ENCODE results near the gene LOXHD1. TPM values are rescaled to one million over a fixed set of nuclear protein-coding genes. Genes with fewer than 3 reads are reported as not detected.

LOXHD1 gene
- total RNA-seq, 2 donors from 2014 or later, result 0.27 to 5.5 TPM

DNA sequence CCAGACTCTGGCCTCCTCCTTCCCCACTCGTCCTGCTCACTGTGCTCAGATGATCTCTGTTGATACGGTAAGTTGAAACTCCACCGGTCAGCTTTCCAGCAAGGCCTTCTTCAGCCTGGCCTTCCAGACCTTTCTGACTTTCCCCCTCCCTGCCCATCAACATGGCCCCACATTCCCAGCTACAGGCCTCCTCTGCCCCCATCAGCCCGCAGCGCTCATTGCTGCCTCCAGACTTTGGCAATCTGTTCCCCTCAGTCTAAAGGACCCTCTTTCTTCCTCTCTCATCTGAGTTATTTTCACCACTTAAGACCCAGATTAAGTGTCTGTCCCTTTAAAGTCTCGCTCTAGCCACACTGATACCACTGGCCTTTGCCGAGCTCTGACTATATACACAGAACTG is 10.6 kb downstream of the LOXHD1 start:
- Histone ChIP-seq H3K27ac (no peak overlapping the region), H3K9me3 (no peaks in the 10 kb centered on the region), H3K4me1 (ENCODE audit: control insufficient read depth in 1 of 2, low read depth in 2 of 2) (no peaks in the 10 kb centered on the region), H3K36me3 (no peaks in the 10 kb centered on the region), H3K27me3 (replicated peaks; ENCODE audit: insufficient read depth) (no peaks in the 10 kb centered on the region), H3K4me3 (no peak overlapping the region)
- DNase-seq (ENCODE audit: low spot score), result no peak
- TF ChIP-seq, protein P1, sequence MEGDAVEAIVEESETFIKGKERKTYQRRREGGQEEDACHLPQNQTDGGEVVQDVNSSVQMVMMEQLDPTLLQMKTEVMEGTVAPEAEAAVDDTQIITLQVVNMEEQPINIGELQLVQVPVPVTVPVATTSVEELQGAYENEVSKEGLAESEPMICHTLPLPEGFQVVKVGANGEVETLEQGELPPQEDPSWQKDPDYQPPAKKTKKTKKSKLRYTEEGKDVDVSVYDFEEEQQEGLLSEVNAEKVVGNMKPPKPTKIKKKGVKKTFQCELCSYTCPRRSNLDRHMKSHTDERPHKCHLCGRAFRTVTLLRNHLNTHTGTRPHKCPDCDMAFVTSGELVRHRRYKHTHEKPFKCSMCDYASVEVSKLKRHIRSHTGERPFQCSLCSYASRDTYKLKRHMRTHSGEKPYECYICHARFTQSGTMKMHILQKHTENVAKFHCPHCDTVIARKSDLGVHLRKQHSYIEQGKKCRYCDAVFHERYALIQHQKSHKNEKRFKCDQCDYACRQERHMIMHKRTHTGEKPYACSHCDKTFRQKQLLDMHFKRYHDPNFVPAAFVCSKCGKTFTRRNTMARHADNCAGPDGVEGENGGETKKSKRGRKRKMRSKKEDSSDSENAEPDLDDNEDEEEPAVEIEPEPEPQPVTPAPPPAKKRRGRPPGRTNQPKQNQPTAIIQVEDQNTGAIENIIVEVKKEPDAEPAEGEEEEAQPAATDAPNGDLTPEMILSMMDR (IDR thresholded peaks at IDR 0.05), result no peak
- ATAC-seq (ENCODE audit: insufficient number of reproducible peaks, low FRiP score, low read depth), result no peak

DNA sequence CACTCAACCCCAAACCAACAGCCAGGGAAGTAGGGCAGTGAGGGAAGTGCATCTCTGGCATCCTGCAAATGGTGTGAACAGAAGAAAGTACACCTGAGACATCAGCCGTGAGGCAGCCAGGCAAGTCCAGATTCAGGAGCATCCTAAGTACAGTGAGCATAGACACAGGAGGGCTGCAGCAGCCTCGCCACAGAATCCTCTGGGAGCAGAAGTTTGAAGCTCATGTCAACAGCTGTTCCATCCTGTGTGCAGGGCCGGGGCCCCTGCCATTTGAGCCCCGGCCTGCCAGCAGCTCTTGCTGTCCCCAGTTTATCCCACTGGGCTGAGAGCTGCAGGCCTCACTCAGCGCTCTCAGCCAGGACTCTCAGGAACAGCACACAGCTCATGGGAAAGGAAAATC is 14.5 kb downstream of the LOXHD1 start:
- ATAC-seq (ENCODE audit: insufficient number of reproducible peaks, low FRiP score, low read depth), result no peak
- TF ChIP-seq, protein P1 (IDR thresholded peaks at IDR 0.05), result no peak
- no peak for DNase-seq (ENCODE audit: low spot score)
- Histone ChIP-seq H3K27ac (no peak overlapping the region), H3K4me3 (no peak overlapping the region), H3K36me3 (no peaks in the 10 kb centered on the region), H3K4me1 (ENCODE audit: control insufficient read depth in 1 of 2, low read depth in 2 of 2) (no peaks in the 10 kb centered on the region), H3K27me3 (replicated peaks; ENCODE audit: insufficient read depth) (no peaks in the 10 kb centered on the region), H3K9me3 (no peaks in the 10 kb centered on the region)

DNA sequence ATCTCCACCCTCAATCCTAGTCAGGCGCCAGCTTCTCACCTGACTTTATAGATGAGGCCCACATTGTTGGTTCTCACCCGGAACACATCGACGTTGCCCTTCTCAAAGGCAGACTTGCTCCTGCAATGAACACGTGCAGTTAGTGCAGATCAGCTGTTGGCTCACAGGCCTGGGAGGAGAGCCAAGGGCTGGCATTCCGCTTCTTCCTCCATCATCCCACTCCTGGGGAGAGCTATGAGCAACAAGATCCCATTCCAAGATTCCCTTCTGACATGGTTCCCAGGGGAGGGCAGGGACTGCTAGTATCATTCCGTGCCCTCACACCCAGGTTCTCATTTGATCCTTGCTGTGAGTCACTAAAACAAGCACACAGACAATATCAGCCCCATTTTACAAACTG is 15.1 kb downstream of the LOXHD1 start:
- H3K27me3 ChIP-seq (replicated peaks; ENCODE audit: insufficient read depth), result no peaks in the 10 kb centered on the region
- no peaks in the 10 kb centered on the region for H3K4me1 ChIP-seq (ENCODE audit: control insufficient read depth in 1 of 2, low read depth in 2 of 2)
- no peak for DNase-seq (ENCODE audit: low spot score)
- no peak overlapping the region for H3K4me3 ChIP-seq
- H3K36me3 ChIP-seq, result no peaks in the 10 kb centered on the region
- no peak overlapping the region for H3K27ac ChIP-seq
- TF ChIP-seq, protein P1 (IDR thresholded peaks at IDR 0.05), result no peak
- no peak for ATAC-seq (ENCODE audit: insufficient number of reproducible peaks, low FRiP score, low read depth)
- H3K9me3 ChIP-seq, result no peaks in the 10 kb centered on the region

DNA sequence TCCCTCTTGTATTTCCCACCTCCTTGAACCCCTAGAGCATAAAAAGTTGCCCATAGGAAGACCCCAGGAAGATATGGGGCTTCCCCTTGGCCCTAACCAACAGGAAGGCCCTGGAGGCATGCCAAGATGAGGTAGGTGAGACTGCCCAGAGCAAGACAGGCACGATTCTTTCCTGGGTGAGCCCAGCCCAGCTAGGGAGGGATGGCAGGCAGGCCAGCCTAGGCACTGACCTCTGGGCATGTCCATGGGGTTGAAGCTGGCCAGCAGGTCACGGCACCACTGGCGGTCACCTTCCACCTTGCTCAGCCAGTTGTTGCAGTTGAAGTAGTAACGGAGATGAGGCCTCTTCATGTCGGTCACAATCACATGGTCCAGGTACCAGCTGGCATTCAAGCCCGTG is 17.6 kb downstream of the LOXHD1 start:
- H3K4me1 ChIP-seq (ENCODE audit: control insufficient read depth in 1 of 2, low read depth in 2 of 2), result no peaks in the 10 kb centered on the region
- H3K27me3 ChIP-seq (replicated peaks; ENCODE audit: insufficient read depth), result no peaks in the 10 kb centered on the region
- no peak overlapping the region for H3K4me3 ChIP-seq
- ATAC-seq (ENCODE audit: insufficient number of reproducible peaks, low FRiP score, low read depth) (no peak), DNase-seq (ENCODE audit: low spot score) (no peak)
- H3K36me3 ChIP-seq, result no peaks in the 10 kb centered on the region
- no peaks in the 10 kb centered on the region for H3K9me3 ChIP-seq
- TF ChIP-seq, protein P1 (IDR thresholded peaks at IDR 0.05), result no peak
- no peak overlapping the region for H3K27ac ChIP-seq

DNA sequence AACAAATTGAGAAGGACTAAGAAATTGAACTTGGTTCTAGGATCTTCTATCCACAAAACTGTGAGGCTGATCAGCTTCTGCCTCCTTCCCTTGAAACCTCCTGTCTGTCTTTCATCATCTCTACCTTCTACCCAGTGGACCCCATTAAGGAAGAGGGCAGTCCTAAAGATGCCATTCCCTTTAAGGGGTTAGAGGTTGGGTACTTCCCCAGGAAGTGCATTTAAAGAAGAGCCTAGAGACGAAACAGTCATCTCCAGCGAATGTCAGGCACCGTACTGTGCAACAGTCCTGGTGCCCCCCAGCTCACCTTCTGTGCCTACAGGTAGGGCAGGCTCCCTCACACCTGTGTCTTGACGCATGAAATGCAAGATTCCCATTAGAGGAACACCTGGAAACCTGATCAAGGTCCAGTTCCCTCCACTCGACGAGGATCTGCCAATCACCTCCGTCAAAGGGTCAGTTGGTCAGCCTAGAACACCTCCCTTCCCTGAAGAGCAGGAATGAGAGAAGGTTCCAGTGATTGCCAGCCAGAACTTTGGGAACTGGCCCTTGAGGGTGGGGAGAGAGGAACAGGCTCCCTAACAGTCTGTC is 20.9 kb downstream of the LOXHD1 start:
- TF ChIP-seq, protein P1 (IDR thresholded peaks at IDR 0.05), result no peak
- Histone ChIP-seq H3K27ac (no peak overlapping the region), H3K27me3 (replicated peaks; ENCODE audit: insufficient read depth) (no peaks in the 10 kb centered on the region), H3K36me3 (no peaks in the 10 kb centered on the region), H3K4me3 (no peak overlapping the region), H3K4me1 (ENCODE audit: control insufficient read depth in 1 of 2, low read depth in 2 of 2) (no peaks in the 10 kb centered on the region), H3K9me3 (no peaks in the 10 kb centered on the region)
- ATAC-seq (ENCODE audit: insufficient number of reproducible peaks, low FRiP score, low read depth) (no peak), DNase-seq (ENCODE audit: low spot score) (no peak)
